Progenitor cell of endocrine pancreas (in vitro differentiated cells): ENCODE results near the gene C4orf17. TPM values are rescaled to one million over a fixed set of nuclear protein-coding genes. Genes with fewer than 3 reads are reported as not detected.

Experiments
- DNase-seq: peaks from one replicate; pipeline ENCODE4 v3.0.0; 2021; ENCODE audit warnings: low spot score; ENCODE audit not compliant: unreplicated experiment
- H3K27ac Mint-ChIP-seq: 2 replicates; pipeline ENCODE4 v1.8.0; 2021; ENCODE audit warnings: mild to moderate bottlenecking, moderate library complexity, mixed read lengths
- H3K27me3 Mint-ChIP-seq: 2 replicates; pipeline ENCODE4 v1.8.0; 2021; ENCODE audit warnings: mixed read lengths
- H3K36me3 Mint-ChIP-seq: 2 replicates; pipeline ENCODE4 v1.8.0; 2022; ENCODE audit warnings: mixed read lengths; ENCODE audit not compliant: insufficient read depth
- H3K4me1 Mint-ChIP-seq: 2 replicates; pipeline ENCODE4 v1.8.0; 2021; ENCODE audit warnings: low read depth, mixed read lengths
- H3K4me3 Mint-ChIP-seq: 2 replicates; pipeline ENCODE4 v1.8.0; 2021; ENCODE audit warnings: low read depth, mild to moderate bottlenecking, moderate library complexity, mixed read lengths
- H3K9me3 Mint-ChIP-seq: 2 replicates; pipeline ENCODE4 v1.8.0; 2021; ENCODE audit warnings: low read depth, mixed read lengths
- long read RNA-seq: library from polyadenylated mRNA; unstranded; transcript quantifications from one replicate; pipeline ENCODE4 v2.0.0, GENCODE V29; 2020
- total RNA-seq: library from RNA; stranded (reverse); gene quantifications from 2 replicates; pipeline ENCODE4 v1.2.1, GENCODE V29; 2021
- TF ChIP-seq, protein P1 (sequence below): fragments of 200-600 bp; sonication (generic); IDR thresholded peaks from one replicate; pipeline ENCODE4 v1.5.0; 2021; ENCODE audit warnings: antibody characterized with exemption, mild to moderate bottlenecking; ENCODE audit not compliant: unreplicated experiment

The C4orf17 gene
- not detected in 2 replicates for total RNA-seq
- long read RNA-seq: 0 reads

DNA sequence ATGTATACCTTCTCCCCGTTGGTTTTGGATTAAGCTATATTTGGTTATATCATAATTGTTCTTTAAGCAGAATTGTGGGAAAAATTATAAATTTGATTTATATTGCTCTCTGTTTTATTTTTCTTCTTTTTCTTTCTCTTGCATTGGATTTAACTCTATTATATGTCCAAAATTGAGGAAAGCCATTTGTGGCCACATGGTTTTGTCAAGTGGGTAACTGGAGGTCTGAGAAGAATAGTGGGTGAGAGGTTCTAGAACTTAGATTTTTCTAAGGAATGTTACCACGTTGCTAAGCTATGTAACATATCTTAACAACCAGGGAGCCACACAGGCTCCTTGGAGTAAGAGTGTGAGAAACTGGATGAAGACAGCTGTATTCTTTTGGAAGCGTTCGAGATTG is at the start of gene C4orf17:
TSS of gene C4orf17 (plus strand) at position 301 of the 400 bp plus-strand sequence. CDS start 2,061 bp downstream, outside the sequence.
- no peak within 1 kb of the TSS for H3K27ac Mint-ChIP-seq
- no peaks in the 10 kb centered on the region for H3K9me3 Mint-ChIP-seq
- DNase-seq: no peak
- no peaks in the 10 kb centered on the region for H3K36me3 Mint-ChIP-seq
- H3K4me1 Mint-ChIP-seq: peaks cover 3% of the 10 kb centered on the region
- H3K4me3 Mint-ChIP-seq: no peak within 1 kb of the TSS
- TF ChIP-seq, protein P1, sequence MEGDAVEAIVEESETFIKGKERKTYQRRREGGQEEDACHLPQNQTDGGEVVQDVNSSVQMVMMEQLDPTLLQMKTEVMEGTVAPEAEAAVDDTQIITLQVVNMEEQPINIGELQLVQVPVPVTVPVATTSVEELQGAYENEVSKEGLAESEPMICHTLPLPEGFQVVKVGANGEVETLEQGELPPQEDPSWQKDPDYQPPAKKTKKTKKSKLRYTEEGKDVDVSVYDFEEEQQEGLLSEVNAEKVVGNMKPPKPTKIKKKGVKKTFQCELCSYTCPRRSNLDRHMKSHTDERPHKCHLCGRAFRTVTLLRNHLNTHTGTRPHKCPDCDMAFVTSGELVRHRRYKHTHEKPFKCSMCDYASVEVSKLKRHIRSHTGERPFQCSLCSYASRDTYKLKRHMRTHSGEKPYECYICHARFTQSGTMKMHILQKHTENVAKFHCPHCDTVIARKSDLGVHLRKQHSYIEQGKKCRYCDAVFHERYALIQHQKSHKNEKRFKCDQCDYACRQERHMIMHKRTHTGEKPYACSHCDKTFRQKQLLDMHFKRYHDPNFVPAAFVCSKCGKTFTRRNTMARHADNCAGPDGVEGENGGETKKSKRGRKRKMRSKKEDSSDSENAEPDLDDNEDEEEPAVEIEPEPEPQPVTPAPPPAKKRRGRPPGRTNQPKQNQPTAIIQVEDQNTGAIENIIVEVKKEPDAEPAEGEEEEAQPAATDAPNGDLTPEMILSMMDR: no peak
- H3K27me3 Mint-ChIP-seq: no peaks in the 10 kb centered on the region

DNA sequence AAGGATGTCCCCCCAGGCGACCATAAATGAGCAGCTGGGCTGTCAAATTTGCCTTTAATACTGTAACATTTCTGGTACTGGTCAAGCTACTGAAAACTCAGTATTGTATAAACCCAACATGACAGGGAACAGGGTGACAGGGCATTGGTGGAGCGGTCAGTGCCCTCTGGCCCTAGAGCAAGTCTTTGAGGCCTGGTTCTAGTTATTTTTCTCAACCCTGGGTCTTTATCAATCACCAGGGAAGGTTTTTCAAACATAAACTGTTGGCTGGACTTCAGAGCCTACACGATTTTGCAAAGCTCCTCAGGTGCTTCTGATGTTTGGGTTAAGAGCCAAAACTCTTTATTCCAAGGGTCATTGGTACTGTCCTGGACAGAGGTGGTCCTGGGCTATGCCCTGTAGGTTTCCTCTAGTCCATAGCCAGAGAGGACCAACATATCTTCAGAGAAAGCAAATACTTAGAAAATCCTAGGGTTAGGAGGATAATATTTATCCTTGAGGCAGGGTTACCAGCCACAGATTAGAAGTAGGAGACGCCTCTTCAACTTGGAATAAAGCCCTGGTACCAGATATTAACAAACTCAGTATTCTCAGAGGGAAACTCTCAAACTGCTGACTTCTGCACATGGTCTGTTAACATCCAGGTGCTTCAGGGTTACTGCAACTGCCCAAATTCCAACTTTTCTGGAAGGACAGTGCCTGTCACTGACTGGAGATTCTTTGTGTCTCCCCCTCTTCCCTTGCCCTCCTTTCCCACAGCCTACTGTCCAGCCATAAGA is 49.0 kb upstream of the C4orf17 start:
- Mint-ChIP-seq H3K4me3 (no peak overlapping the region), H3K27ac (no peak overlapping the region), H3K36me3 (no peaks in the 10 kb centered on the region), H3K27me3 (no peaks in the 10 kb centered on the region), H3K9me3 (no peaks in the 10 kb centered on the region), H3K4me1 (peaks cover 10% of the 10 kb centered on the region)
- TF ChIP-seq, protein P1: no peak
- DNase-seq: no peak

DNA sequence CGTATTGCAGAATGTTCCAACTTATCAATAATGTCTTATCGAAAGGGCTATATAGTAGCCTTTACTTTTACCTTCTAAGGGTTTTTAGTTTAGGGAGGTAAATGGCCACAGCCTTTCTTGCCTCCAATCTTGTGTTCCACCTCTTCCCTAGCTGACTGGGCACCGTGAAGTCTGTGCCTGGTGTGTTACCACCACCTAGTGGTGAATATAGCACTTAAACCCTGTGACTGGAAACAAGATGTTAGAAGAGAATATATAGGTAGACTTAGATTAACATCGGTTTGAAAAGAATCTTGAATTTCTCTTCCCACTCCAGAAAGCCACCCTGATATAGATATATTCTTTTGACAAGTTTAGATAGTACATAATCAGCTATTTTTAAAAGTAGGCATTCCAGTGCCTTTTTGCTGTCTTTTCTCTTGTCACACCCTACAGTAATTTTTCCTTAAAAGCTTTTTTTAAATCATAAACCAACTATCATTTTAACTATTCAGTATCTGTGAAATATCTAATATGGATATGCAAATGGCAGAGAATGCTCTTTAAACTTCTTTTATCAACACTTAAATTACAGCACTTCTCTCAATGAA is 47.9 kb upstream of the C4orf17 start:
- H3K4me1 Mint-ChIP-seq: peaks cover 9% of the 10 kb centered on the region
- TF ChIP-seq, protein P1: peak; percentile 87
- H3K4me3 Mint-ChIP-seq: no peak overlapping the region
- H3K27ac Mint-ChIP-seq: peak overlapping the region; percentile 11
- no peaks in the 10 kb centered on the region for H3K27me3 Mint-ChIP-seq
- H3K36me3 Mint-ChIP-seq: no peaks in the 10 kb centered on the region
- H3K9me3 Mint-ChIP-seq: no peaks in the 10 kb centered on the region
- DNase-seq: peak; percentile 44

DNA sequence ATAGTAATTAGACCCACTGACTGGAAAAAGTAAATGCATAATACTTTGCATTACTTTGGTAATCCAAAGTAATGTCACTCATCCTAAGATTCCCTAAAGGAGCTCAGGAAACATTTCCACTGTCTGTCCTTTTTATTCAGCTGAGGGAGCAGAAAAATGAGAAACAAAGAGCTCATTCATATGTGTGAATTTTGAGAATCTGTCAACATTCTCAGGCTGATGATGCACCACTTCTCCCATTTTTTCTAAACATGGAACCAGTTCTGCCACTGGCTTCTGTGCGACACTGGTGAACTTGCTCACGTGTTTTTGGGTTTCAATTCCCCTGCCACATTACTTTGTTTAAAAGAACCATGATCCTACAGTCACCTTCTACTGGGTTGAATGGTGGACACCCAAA is 47.3 kb upstream of the C4orf17 start:
- no peak for DNase-seq
- Mint-ChIP-seq H3K36me3 (no peaks in the 10 kb centered on the region), H3K9me3 (no peaks in the 10 kb centered on the region), H3K27ac (no peak overlapping the region), H3K4me1 (peaks cover 8% of the 10 kb centered on the region), H3K4me3 (no peak overlapping the region), H3K27me3 (no peaks in the 10 kb centered on the region)
- TF ChIP-seq, protein P1: no peak

DNA sequence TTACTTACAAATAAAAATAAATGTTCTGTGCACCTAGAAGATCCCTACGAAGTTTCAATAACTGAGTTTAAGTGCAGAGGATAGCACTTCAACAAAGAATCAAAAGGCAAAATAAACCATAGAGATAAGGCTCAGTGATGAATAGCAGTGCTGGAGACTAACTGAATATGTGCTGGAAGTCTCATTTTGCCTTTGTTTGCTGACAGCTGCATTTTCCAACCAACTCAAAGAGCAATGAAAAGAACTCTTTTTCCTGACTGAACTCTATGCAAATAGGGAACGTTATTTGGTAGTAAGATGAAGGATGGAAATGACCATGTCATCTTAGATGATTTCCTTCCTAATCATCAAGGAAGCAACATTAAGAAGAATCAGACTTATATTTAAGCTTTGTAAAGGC is 42.9 kb upstream of the C4orf17 start:
- Mint-ChIP-seq H3K4me3 (no peak overlapping the region), H3K27me3 (no peaks in the 10 kb centered on the region), H3K4me1 (peaks cover 4% of the 10 kb centered on the region), H3K27ac (no peak overlapping the region), H3K9me3 (no peaks in the 10 kb centered on the region), H3K36me3 (no peaks in the 10 kb centered on the region)
- TF ChIP-seq, protein P1: no peak
- DNase-seq: no peak
